Anterior cingulate cortex (tissue), 58 donors: ENCODE measurements around the gene SLC9A6.

ENCODE experiments used
- DNase-seq, 58 donors: peaks; one replicate each; lab custom pipeline; 2025; lab: John Stamatoyannopoulos, UW

SLC9A6 gene

GRCh38 chrX:136028383-136028984 is 43.2 kb downstream of the SLC9A6 start:
- DNase-seq = peak in 2 of 58 donors; percentile 1 to 17

GRCh38 chrX:136029766-136030165 is 44.5 kb downstream of the SLC9A6 start:
- peak in 2 of 58 donors; percentile 6 to 16 for DNase-seq

- DNase-seq = peak in 4 of 58 donors; percentile 0 to 7 (median 2)
Observed at GRCh38 chrX:136030303-136031191, 45.3 kb downstream of the SLC9A6 start.

GRCh38 chrX:136031626-136032025 is 46.4 kb downstream of the SLC9A6 start:
- DNase-seq = no peak

- no peak for DNase-seq
Observed at GRCh38 chrX:136032370-136032769, 47.1 kb downstream of the SLC9A6 start.

- DNase-seq = no peak
Observed at GRCh38 chrX:136034668-136035067, 49.4 kb downstream of the SLC9A6 start.

GRCh38 chrX:136035663-136036062 is 50.4 kb downstream of the SLC9A6 start:
- DNase-seq = no peak

GRCh38 chrX:136039485-136039884 is 54.2 kb downstream of the SLC9A6 start:
- no peak for DNase-seq

- no peak for DNase-seq
Observed at GRCh38 chrX:136039968-136040367, 54.7 kb downstream of the SLC9A6 start.

- no peak for DNase-seq
Observed at GRCh38 chrX:136041254-136041812, 56.1 kb downstream of the SLC9A6 start.

GRCh38 chrX:136045008-136045407 is 59.8 kb downstream of the SLC9A6 start:
- DNase-seq = no peak

- DNase-seq = no peak
Observed at GRCh38 chrX:136046295-136047015, 61.2 kb downstream of the SLC9A6 start.

GRCh38 chrX:136047016-136047642 is 61.9 kb downstream of the SLC9A6 start:
- no peak for DNase-seq

- DNase-seq = no peak
Observed at GRCh38 chrX:136047969-136048368, 62.7 kb downstream of the SLC9A6 start.

GRCh38 chrX:136048446-136048845 is 63.2 kb downstream of the SLC9A6 start:
- DNase-seq = no peak

GRCh38 chrX:136049608-136050007 is 64.4 kb downstream of the SLC9A6 start:
- no peak for DNase-seq

- DNase-seq = peak in 5 of 58 donors; percentile 0 to 13 (median 2)
Observed at GRCh38 chrX:136050875-136051274, 65.6 kb downstream of the SLC9A6 start.

GRCh38 chrX:136051611-136052010 is 66.4 kb downstream of the SLC9A6 start:
- no peak for DNase-seq

- peak in 6 of 58 donors; percentile 0 to 18 (median 2) for DNase-seq
Observed at GRCh38 chrX:136055651-136056221, 70.5 kb downstream of the SLC9A6 start.

- no peak for DNase-seq
Observed at GRCh38 chrX:136057567-136057966, 72.3 kb downstream of the SLC9A6 start.
